Measurements from ENCODE around the gene PHLPP2. TPM values are rescaled to one million over a fixed set of nuclear protein-coding genes. Genes with fewer than 3 reads are reported as not detected.

Gene PHLPP2
- total RNA-seq (2013; cell fraction: nucleolus; rRNA removed), result 12.3 and 13.2 TPM in 2 replicates
- total RNA-seq (2014; rRNA removed), result 7.2 and 8.9 TPM in 2 replicates
- 6.7 and 7.0 TPM in 2 replicates for total RNA-seq (2014; rRNA removed; fragmentation: Illumina TruSeq; extraction: Trizol)
- 10.8 and 13.2 TPM in 2 replicates for total RNA-seq (2021)
- 2.9 TPM for polyA plus RNA-seq (2011; ENCODE audit: low read depth)
- 7.6 and 8.3 TPM in 2 replicates for polyA plus RNA-seq (2011; rRNA removed)
- polyA plus RNA-seq (2011; cell fraction: cytosol; rRNA removed), result 6.7 TPM in 2 replicates
- polyA plus RNA-seq (2011; cell fraction: nucleus; rRNA removed), result 5.7 and 6.2 TPM in 2 replicates
- 3.3 and 3.5 TPM in 2 replicates for polyA plus RNA-seq (2012)
- polyA plus RNA-seq (2014; fragmentation: Illumina TruSeq; extraction: Trizol), result 9.3 and 9.9 TPM in 2 replicates
- polyA plus RNA-seq (2014; fragmentation: Nextera tagmentation; extraction: Ambion mirVana), result 1 to 10 TPM; 1.0 to 3.0 TPM
- polyA plus RNA-seq (2014; rRNA removed), result 8.2 and 8.5 TPM in 2 replicates
- polyA plus RNA-seq (2016; fragmentation: Nextera tagmentation; extraction: Ambion mirVana), result 1 to 10 TPM; 3.2 to 3.8 TPM
- polyA minus RNA-seq (2011; rRNA and poly(A)+ RNA removed), result 18.3 and 22.1 TPM in 2 replicates
- polyA minus RNA-seq (2011; cell fraction: cytosol; rRNA and poly(A)+ RNA removed), result 7.4 and 7.9 TPM in 2 replicates
- 4.8 and 7.7 TPM in 2 replicates for polyA minus RNA-seq (2011; cell fraction: nucleus; rRNA and poly(A)+ RNA removed)
- percentile 65 among the genes with signal in this experiment for Bru-seq, nascent RNA
- percentile 64 among the genes with signal in this experiment for BruChase-seq, experiment 1, labeled RNA remaining after a 6-hour chase
- BruChase-seq, experiment 2, labeled RNA remaining after a 2-hour chase, result percentile 69 among the genes with signal in this experiment
- long read RNA-seq, experiment 1, result 0 reads
- long read RNA-seq, experiment 2, partial matches to known transcripts, result 1 of 10 reads
- long read RNA-seq, experiment 2, other reads (novel, unspliced or antisense), result 9 of 10 reads

- Histone ChIP-seq H3K9me3 (replicated peaks; ENCODE audit: control insufficient read depth, insufficient read depth, low read length) (no peaks in the 10 kb centered on the region), H3K4me2 (ENCODE audit: control insufficient read depth, insufficient read depth) (peak within 1 kb of the TSS; percentile 85), H3K27me3 (replicated peaks in 1 of 2; ENCODE audit: control insufficient read depth in 2 of 2, insufficient read depth in 2 of 2, low read length in 1 of 2) (no peaks in the 10 kb centered on the region), H4K20me1 (ENCODE audit: control insufficient read depth, insufficient read depth) (no peaks in the 10 kb centered on the region), H3K9ac (ENCODE audit: control insufficient read depth, insufficient read depth, low read length) (peak within 1 kb of the TSS; percentile 67), H3K36me3 (ENCODE audit: control insufficient read depth in 2 of 2, insufficient read depth in 2 of 2, low read length in 1 of 2) (no peaks in the 10 kb centered on the region), H3K27ac (ENCODE audit: control insufficient read depth, insufficient read depth) (peak within 1 kb of the TSS; percentile 58), H3K79me2 (ENCODE audit: control insufficient read depth, insufficient read depth, low read length) (peaks cover 5% of the 10 kb centered on the region), H3K4me3 (peak within 1 kb of the TSS; percentile 81), H3K4me1 (ENCODE audit: control insufficient read depth, insufficient read depth, low read length) (peaks cover 14% of the 10 kb centered on the region), H2AFZ (ENCODE audit: control insufficient read depth, low read depth, low read length) (peak within 1 kb of the TSS; percentile 90)
- TF ChIP-seq TCF12 (IDR thresholded peaks at IDR 0.05; ENCODE audit: low read depth, low read length) (no peak), RELB (IDR thresholded peaks at IDR 0.05; ENCODE audit: low read depth) (no peak), CTCF (IDR thresholded peaks at IDR 0.05 in 2 of 3, conservative IDR thresholded peaks at IDR 0.05 in 1 of 3; ENCODE audit: control insufficient read depth in 2 of 3, extremely low read depth in 1 of 3, insufficient read depth in 1 of 3, low read depth in 3 of 3, low read length in 3 of 3) (peak in 1 of 3 experiments; percentile 5; a peak in 1 of 6 replicates)
- whole genome bisulfite sequencing (ENCODE audit: insufficient coverage, insufficient replicate concordance, low lambda C conversion rate, missing lambda C conversion rate), result 63% methylated on average over 10 of the region's 10 CpGs
- SMC1A ChIA-PET (ENCODE audit: uncharacterized antibody, unreplicated experiment), result no interaction called here
- in situ Hi-C loops (cut with MboI), result no loop called here
- intact Hi-C loops (cut with micrococcal nuclease; ENCODE audit: unreplicated experiment), result no loop called here
- no peak for ATAC-seq
- no peak for FAIRE-seq
- CTCF ChIA-PET, result interaction anchor here (0.6 kb wide), 1 partner anchor 404 kb away, joined by 3 read pairs; no protein-coding TSS in a partner anchor
- POLR2A ChIA-PET, result interaction anchor here (0.6 kb wide), 1 partner anchor 841 kb away, joined by 3 read pairs; no protein-coding TSS in a partner anchor
- RAD21 ChIA-PET (ENCODE audit: unreplicated experiment), result interaction anchor here (0.8 to 1.5 kb wide), 3 partner anchors 158 to 160 kb away, joined by 3 to 5 read pairs (median 3); partner anchors contain the start of gene ZNF821
- no TSS peak for BruUV-seq (replicated peaks)
- no peak for DNase-seq (ENCODE audit: low read depth, low spot score)
Measured at GRCh38 chr16:71724320-71724751, at the start of gene PHLPP2. Gene PHLPP2 (minus strand): TSS chr16:71724701. CDS start chr16:71714795, 9,906 bp downstream.

Data from GM12878 (cell line).